Measurements from ENCODE around the gene HRAS. TPM values are rescaled to one million over a fixed set of nuclear protein-coding genes. Genes with fewer than 3 reads are reported as not detected.

HRAS gene
- total and polyA plus RNA-seq, 2 of the 8 experiments (the other 6 are each of a cell fraction or from before 2014, with no cell fraction given): 44.3 to 54.7 TPM

GRCh38 chr11:490930-491260 lies 44.5 kb downstream of the HRAS start:
- no peak overlapping the region for H4K8ac ChIP-seq (ENCODE audit: extremely low read depth, insufficient read depth, low read length)
- H3K23me2 ChIP-seq (ENCODE audit: low read depth, low read length): no peaks in the 10 kb centered on the region
- H3K27ac ChIP-seq (ENCODE audit: low read depth, low read length): no peak overlapping the region
- no peaks in the 10 kb centered on the region; a peak in 1 of 4 replicates for H3K79me2 ChIP-seq (ENCODE audit: control insufficient read depth in 1 of 2, insufficient read depth in 2 of 2, low read length in 2 of 2)
- peaks cover 3 to 9% of the 10 kb centered on the region in 2 experiments for H4K20me1 ChIP-seq (replicated peaks in 1 of 2; ENCODE audit: control insufficient read depth in 1 of 2, insufficient read depth in 2 of 2, low read length in 2 of 2)
- no peaks in the 10 kb centered on the region for H3K27me3 ChIP-seq (replicated peaks in 1 of 4; ENCODE audit: control insufficient read depth in 3 of 4, extremely low read depth in 1 of 4, insufficient read depth in 3 of 4, low read length in 3 of 4)
- no peak for TF ChIP-seq E2F6 (IDR thresholded peaks at IDR 0.05)
- TF ChIP-seq KDM1A (IDR thresholded peaks at IDR 0.05; ENCODE audit: borderline replicate concordance, low read length): no peak
- TF ChIP-seq CEBPB (IDR thresholded peaks at IDR 0.05; ENCODE audit: low read depth, low read length): no peak
- no peak for TF ChIP-seq CTCF (IDR thresholded peaks at IDR 0.05; ENCODE audit: control extremely low read depth in 1 of 3, insufficient read depth in 1 of 3, low read depth in 1 of 3, low read length in 3 of 3)
- TF ChIP-seq ZNF274 (IDR thresholded peaks at IDR 0.05; ENCODE audit: borderline replicate concordance, extremely low read depth, low read length): no peak
- TF ChIP-seq HDAC6 (IDR thresholded peaks at IDR 0.05; ENCODE audit: low read depth, low read length): no peak
- TF ChIP-seq JUND (IDR thresholded peaks at IDR 0.05; ENCODE audit: low read length): no peak
- TF ChIP-seq PHF8 (conservative IDR thresholded peaks at IDR 0.05; ENCODE audit: low read depth, low read length): no peak
- no peak for TF ChIP-seq YY1 (IDR thresholded peaks at IDR 0.05; ENCODE audit: low read depth, low read length)
- TF ChIP-seq SP2 (IDR thresholded peaks at IDR 0.05; ENCODE audit: low read length): no peak
- TF ChIP-seq ATF3 (IDR thresholded peaks at IDR 0.05; ENCODE audit: insufficient read depth, low read depth, low read length): no peak
- no peak overlapping the region for H3K4me2 ChIP-seq (ENCODE audit: insufficient read depth in 1 of 2, low read depth in 2 of 2, low read length in 2 of 2)
- H3K4me3 ChIP-seq (ENCODE audit: extremely low read depth in 1 of 4, insufficient read depth in 2 of 4, low read depth in 3 of 4, low read length in 4 of 4): no peak overlapping the region
- DNase-seq (ENCODE audit: low read depth in 1 of 2, low spot score in 2 of 2) (no peak), FAIRE-seq (no peak)
- H3K4me1 ChIP-seq (replicated peaks in 1 of 4; ENCODE audit: control insufficient read depth in 3 of 4, insufficient read depth in 4 of 4, low read length in 3 of 4): no peaks in the 10 kb centered on the region
- H3K9me3 ChIP-seq (ENCODE audit: insufficient read depth in 2 of 2, low read depth in 1 of 2, low read length in 1 of 2): no peaks in the 10 kb centered on the region
- no peak overlapping the region for H3K14ac ChIP-seq (ENCODE audit: insufficient read length)
- no peak overlapping the region for H2BK12ac ChIP-seq (ENCODE audit: low read depth, low read length)
- H2AK5ac ChIP-seq (ENCODE audit: low read depth, low read length): no peak overlapping the region
- no peak overlapping the region for H3K4ac ChIP-seq (replicated peaks; ENCODE audit: insufficient read length, low read depth, low read length)
- ChIA-PET CTCF (ENCODE audit: partially characterized antibody) (interaction anchor here (0.9 kb wide), 2 partner anchors 18 to 76 kb away, joined by 3 read pairs; partner anchors contain the start of gene SIGIRR), POLR2A (ENCODE audit: partially characterized antibody) (interaction anchor here (1.0 to 1.1 kb wide), 3 partner anchors 9 to 18 kb away, joined by 3 to 6 read pairs (median 3); no protein-coding TSS in a partner anchor)
- peaks cover 4% of the 10 kb centered on the region; the same call in 1 of the 2 replicates for H3K79me1 ChIP-seq (ENCODE audit: low read depth, low read length)
- H3K18ac ChIP-seq (ENCODE audit: extremely low read depth, low read length): no peak overlapping the region
- H2BK120ac ChIP-seq (replicated peaks; ENCODE audit: low read depth, low read length): no peak overlapping the region
- peaks cover 2 to 20% (median 5%) of the 10 kb centered on the region in 4 experiments; a peak in 4 of 8 replicates for H3K36me3 ChIP-seq (ENCODE audit: control insufficient read depth in 2 of 4, insufficient read depth in 4 of 4, low read length in 3 of 4)
- H3K9ac ChIP-seq (replicated peaks in 1 of 4; ENCODE audit: extremely low read depth in 1 of 4, low read depth in 3 of 4, low read length in 3 of 4): no peak overlapping the region
- H2BK15ac ChIP-seq (ENCODE audit: low read length): no peak overlapping the region
- H2BK5ac ChIP-seq (ENCODE audit: low read depth, low read length): no peak overlapping the region
- no peak overlapping the region for H3K56ac ChIP-seq (replicated peaks; ENCODE audit: insufficient read length, low read depth, low read length)
- no peak overlapping the region for H2BK20ac ChIP-seq (ENCODE audit: low read length)
- 92% methylated on average over 15 of the region's 15 CpGs; no CpG with 5 or more reads in 1 of the 2 experiments for WGBS, 2 experiments (ENCODE audit: extremely low coverage in 1 of 2, insufficient coverage in 1 of 2, insufficient read length in 1 of 2, insufficient replicate concordance in 2 of 2, low coverage in 1 of 2, low lambda C conversion rate in 2 of 2, missing lambda C conversion rate in 1 of 2)
- H4K5ac ChIP-seq (ENCODE audit: insufficient read length, low read depth, low read length): no peak overlapping the region
- no peak overlapping the region for H3K23ac ChIP-seq (ENCODE audit: insufficient read length)
- no peak overlapping the region for H4K91ac ChIP-seq (replicated peaks; ENCODE audit: insufficient read length, low read length)
- H2AFZ ChIP-seq (ENCODE audit: low read length): no peak overlapping the region

Measured in H1 (cell line).